DND-41 (cell line): ENCODE results near the gene CYB561.

ENCODE experiments used
- ATAC-seq: fragments of 200-7000 bp; cut with Tn5 transposase; 3 replicates; pipeline ENCODE4 v1.9.1; 2021; ENCODE audit warnings: low read depth; ENCODE audit not compliant: insufficient read depth
- DNase-seq: peaks from one replicate; pipeline ENCODE4 v3.0.0-alpha.2; 2020
- H2AFZ ChIP-seq: 2 replicates; pipeline ENCODE4 v1.6.0; 2012; ENCODE audit warnings: low read depth, low read length
- H3K27ac ChIP-seq: 2 replicates; pipeline ENCODE4 v1.5.1; 2012; ENCODE audit warnings: low read length, inconsistent platforms
- H3K27me3 ChIP-seq: fragments of 200-600 bp; sonication (generic); 2 replicates; pipeline ENCODE4 v1.6.0; 2012; ENCODE audit warnings: low read length, mild to moderate bottlenecking, inconsistent platforms; ENCODE audit not compliant: insufficient read depth, poor library complexity
- H3K36me3 ChIP-seq: 2 replicates; pipeline ENCODE4 v1.5.1; 2012; ENCODE audit warnings: low read length, inconsistent platforms; ENCODE audit not compliant: insufficient read depth
- H3K4me1 ChIP-seq: 2 replicates; pipeline ENCODE4 v1.5.1; 2012; ENCODE audit warnings: mild to moderate bottlenecking, low read length; ENCODE audit not compliant: insufficient read depth
- H3K4me2 ChIP-seq: 2 replicates; pipeline ENCODE4 v1.6.0; 2012; ENCODE audit warnings: mild to moderate bottlenecking, moderate library complexity, low read length, inconsistent platforms; ENCODE audit not compliant: insufficient read depth
- H3K4me3 ChIP-seq, 2 experiments: fragments of 200-600 bp in 1 of 2; shearing (Covaris generic) in 1 of 2; 2 replicates each; pipeline ENCODE4 v1.5.1; 2012 to 2016; ENCODE audit warnings: inconsistent platforms in 2 of 2, low read length in 2 of 2, mild to moderate bottlenecking in 2 of 2, low read depth in 1 of 2, moderate library complexity in 1 of 2
- H3K79me2 ChIP-seq: 2 replicates; pipeline ENCODE4 v1.6.0; 2012; ENCODE audit warnings: low read length, inconsistent platforms; ENCODE audit not compliant: insufficient read depth
- H3K9ac ChIP-seq: 2 replicates; pipeline ENCODE4 v1.6.0; 2012; ENCODE audit warnings: low read depth, mild to moderate bottlenecking, inconsistent platforms, low read length, moderate library complexity
- H3K9me3 ChIP-seq: 2 replicates; pipeline ENCODE4 v1.5.1; 2012; ENCODE audit warnings: low read length, moderate library complexity, mild to moderate bottlenecking, inconsistent platforms; ENCODE audit not compliant: insufficient read depth, severe bottlenecking
- H4K20me1 ChIP-seq: 2 replicates; pipeline ENCODE4 v1.6.0; 2012; ENCODE audit warnings: low read length; ENCODE audit not compliant: insufficient read depth
- EZH2 ChIP-seq: IDR thresholded peaks from 3 replicates; pipeline ENCODE4 v1.6.1; 2012; ENCODE audit warnings: borderline replicate concordance, low read depth, mild to moderate bottlenecking, moderate library complexity, low read length, inconsistent platforms; ENCODE audit not compliant: severe bottlenecking
- TF ChIP-seq, protein P1 (sequence below): IDR thresholded peaks from 2 replicates; pipeline ENCODE4 v1.5.1; 2012; ENCODE audit warnings: borderline replicate concordance, low read length, moderate library complexity, mild to moderate bottlenecking; ENCODE audit not compliant: poor library complexity, severe bottlenecking; ENCODE audit errors: extremely low read depth

CYB561 gene

DNA sequence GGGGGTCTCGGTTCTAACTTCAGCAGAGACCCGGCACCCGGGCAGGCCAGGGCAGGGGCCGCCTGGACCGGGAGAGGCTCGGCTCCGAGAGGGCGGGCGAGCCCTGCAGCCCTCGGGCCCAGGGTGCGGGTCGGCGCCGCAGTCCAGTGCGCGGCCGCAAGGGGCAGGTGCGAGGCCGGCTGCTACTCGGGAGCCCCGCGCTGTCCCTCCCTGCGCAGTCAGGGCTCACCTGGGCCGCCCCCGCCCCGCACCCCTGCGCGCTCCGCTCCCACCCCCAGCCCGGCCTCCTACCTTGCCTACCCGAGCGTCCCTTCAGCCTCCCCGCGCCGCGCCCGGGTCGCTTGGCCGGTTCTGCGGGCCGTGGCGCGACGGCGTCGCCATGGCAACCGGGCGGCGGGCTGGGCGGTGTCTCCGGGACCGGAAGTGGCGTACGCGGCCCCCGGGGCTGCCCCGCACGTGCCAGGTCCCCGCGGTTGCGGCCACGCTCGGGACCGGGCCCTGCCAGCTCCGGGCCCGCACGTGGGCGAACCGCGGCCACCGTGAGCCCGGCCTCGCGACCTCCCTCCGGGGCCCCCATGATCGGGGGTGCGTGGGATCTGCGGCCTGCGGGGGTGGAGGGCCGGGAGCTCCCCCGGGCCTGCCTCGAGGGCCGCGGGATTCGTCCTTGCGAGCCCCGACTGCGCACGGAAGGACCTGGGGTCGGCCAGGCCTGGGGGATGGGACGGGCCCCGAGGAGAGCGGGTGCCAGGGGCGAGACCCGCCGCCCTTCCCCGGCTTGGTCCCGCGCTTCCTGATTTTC lies at the start of gene CYB561:
TSS of gene CYB561 (minus strand) at position 353 of the 799 bp plus-strand sequence. CDS start 8,759 bp downstream, outside the sequence.
- Histone ChIP-seq H3K4me2 (no peak within 1 kb of the TSS), H3K27me3 (no peaks in the 10 kb centered on the region), H2AFZ (no peak within 1 kb of the TSS), H4K20me1 (no peaks in the 10 kb centered on the region), H3K9me3 (no peaks in the 10 kb centered on the region), H3K9ac (no peak within 1 kb of the TSS), H3K36me3 (no peaks in the 10 kb centered on the region), H3K4me3 (no peak within 1 kb of the TSS), H3K27ac (no peak within 1 kb of the TSS), H3K79me2 (no peaks in the 10 kb centered on the region), H3K4me1 (no peaks in the 10 kb centered on the region)
- no peak for DNase-seq
- no peak for TF ChIP-seq EZH2
- TF ChIP-seq, protein P1, sequence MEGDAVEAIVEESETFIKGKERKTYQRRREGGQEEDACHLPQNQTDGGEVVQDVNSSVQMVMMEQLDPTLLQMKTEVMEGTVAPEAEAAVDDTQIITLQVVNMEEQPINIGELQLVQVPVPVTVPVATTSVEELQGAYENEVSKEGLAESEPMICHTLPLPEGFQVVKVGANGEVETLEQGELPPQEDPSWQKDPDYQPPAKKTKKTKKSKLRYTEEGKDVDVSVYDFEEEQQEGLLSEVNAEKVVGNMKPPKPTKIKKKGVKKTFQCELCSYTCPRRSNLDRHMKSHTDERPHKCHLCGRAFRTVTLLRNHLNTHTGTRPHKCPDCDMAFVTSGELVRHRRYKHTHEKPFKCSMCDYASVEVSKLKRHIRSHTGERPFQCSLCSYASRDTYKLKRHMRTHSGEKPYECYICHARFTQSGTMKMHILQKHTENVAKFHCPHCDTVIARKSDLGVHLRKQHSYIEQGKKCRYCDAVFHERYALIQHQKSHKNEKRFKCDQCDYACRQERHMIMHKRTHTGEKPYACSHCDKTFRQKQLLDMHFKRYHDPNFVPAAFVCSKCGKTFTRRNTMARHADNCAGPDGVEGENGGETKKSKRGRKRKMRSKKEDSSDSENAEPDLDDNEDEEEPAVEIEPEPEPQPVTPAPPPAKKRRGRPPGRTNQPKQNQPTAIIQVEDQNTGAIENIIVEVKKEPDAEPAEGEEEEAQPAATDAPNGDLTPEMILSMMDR = no peak
- no peak for ATAC-seq

- H3K4me1 ChIP-seq = no peaks in the 10 kb centered on the region
- H4K20me1 ChIP-seq = no peaks in the 10 kb centered on the region
- no peak overlapping the region for H3K27ac ChIP-seq
- H3K4me3 ChIP-seq = no peak overlapping the region
- H2AFZ ChIP-seq = no peak overlapping the region
- no peaks in the 10 kb centered on the region for H3K36me3 ChIP-seq
- ATAC-seq = no peak
- TF ChIP-seq, protein P1 = no peak
- no peak for TF ChIP-seq EZH2
- H3K27me3 ChIP-seq = peaks cover 11% of the 10 kb centered on the region
- DNase-seq = no peak
- H3K9ac ChIP-seq = no peak overlapping the region
- H3K4me2 ChIP-seq = no peak overlapping the region
- no peaks in the 10 kb centered on the region for H3K79me2 ChIP-seq
- no peaks in the 10 kb centered on the region for H3K9me3 ChIP-seq
These were observed 49.4 kb upstream of the CYB561 start for GRCh38 chr17:63495491-63495890.

- TF ChIP-seq EZH2 = no peak
- no peaks in the 10 kb centered on the region for H3K9me3 ChIP-seq
- no peaks in the 10 kb centered on the region for H3K79me2 ChIP-seq
- no peak overlapping the region for H3K4me3 ChIP-seq
- H2AFZ ChIP-seq = no peak overlapping the region
- H3K27ac ChIP-seq = no peak overlapping the region
- no peaks in the 10 kb centered on the region for H3K4me1 ChIP-seq
- H3K27me3 ChIP-seq = peaks cover 14% of the 10 kb centered on the region
- H3K4me2 ChIP-seq = no peak overlapping the region
- H4K20me1 ChIP-seq = no peaks in the 10 kb centered on the region
- H3K36me3 ChIP-seq = no peaks in the 10 kb centered on the region
- DNase-seq (no peak), ATAC-seq (no peak)
- no peak overlapping the region for H3K9ac ChIP-seq
These were observed 48.3 kb upstream of the CYB561 start for GRCh38 chr17:63494300-63494928.

GRCh38 chr17:63493411-63493810 lies 47.3 kb upstream of the CYB561 start:
- H3K4me3 ChIP-seq = no peak overlapping the region
- H3K9ac ChIP-seq = no peak overlapping the region
- H3K4me1 ChIP-seq = no peaks in the 10 kb centered on the region
- H3K79me2 ChIP-seq = no peaks in the 10 kb centered on the region
- H3K9me3 ChIP-seq = no peaks in the 10 kb centered on the region
- DNase-seq = no peak
- no peaks in the 10 kb centered on the region for H3K36me3 ChIP-seq
- H4K20me1 ChIP-seq = no peaks in the 10 kb centered on the region
- no peak overlapping the region for H3K4me2 ChIP-seq
- TF ChIP-seq EZH2 = no peak
- TF ChIP-seq, protein P1 = no peak
- no peak for ATAC-seq
- peaks cover 14% of the 10 kb centered on the region for H3K27me3 ChIP-seq
- no peak overlapping the region for H3K27ac ChIP-seq
- H2AFZ ChIP-seq = no peak overlapping the region
